Measurements from ENCODE around the gene INIP.
"Not testable (repeated sequence)": the region's sequence is repeated elsewhere in the genome, so short reads cannot be mapped to it uniquely, and the experiment has no call there.

The INIP gene

DNA sequence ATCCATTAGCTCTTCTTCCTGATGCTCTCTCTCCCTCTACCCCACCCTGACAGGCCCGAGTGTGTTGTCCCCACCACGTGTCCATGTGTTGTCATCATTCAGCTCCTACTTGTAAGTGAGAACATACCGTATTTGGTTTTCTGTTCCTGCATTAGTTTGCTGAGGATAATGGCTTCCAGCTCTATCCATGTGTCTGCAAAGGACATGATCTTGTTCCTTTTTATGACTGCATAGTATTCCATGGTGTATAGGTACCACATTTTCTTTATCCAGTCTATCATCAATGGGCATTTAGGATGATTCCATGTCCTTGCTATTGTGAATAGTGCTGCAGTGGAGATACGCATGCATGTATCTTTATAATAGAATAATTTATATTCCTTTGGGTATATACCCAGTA, 44.7 kb downstream of the INIP start:
- DNase-seq (ENCODE audit: low read depth in 2 of 2) = not testable (repeated sequence)

DNA sequence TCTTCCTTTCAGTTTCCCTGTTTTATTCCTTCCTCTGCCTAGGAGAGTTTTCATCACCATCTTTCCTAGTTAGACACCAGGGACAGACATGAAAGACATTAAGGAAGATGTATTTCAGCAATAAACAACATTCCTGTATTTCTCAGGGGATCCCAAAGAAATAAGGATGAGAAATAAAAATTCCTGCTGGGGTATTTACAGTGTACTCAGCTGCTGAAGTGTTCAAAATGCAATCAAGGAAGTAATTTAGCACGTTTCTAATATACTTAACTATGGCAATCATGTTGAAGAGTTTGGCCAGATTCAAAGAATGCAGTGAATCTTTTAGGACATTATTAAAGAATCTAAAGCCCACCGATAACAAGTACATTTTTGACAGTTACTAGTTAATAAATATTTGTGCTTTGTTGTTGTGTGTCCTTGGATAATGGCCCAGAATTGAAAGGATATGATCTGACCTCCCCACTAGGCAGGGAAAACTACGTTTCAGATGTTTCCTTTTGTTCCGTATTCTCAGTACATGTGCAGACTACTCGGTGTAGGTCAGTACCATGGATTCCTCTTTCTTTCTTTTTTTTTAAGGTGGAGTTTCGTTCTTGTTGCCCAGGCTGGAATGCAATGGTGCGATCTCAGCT, 46.8 kb downstream of the INIP start:
- no peak for DNase-seq (ENCODE audit: low read depth in 2 of 2)

DNA sequence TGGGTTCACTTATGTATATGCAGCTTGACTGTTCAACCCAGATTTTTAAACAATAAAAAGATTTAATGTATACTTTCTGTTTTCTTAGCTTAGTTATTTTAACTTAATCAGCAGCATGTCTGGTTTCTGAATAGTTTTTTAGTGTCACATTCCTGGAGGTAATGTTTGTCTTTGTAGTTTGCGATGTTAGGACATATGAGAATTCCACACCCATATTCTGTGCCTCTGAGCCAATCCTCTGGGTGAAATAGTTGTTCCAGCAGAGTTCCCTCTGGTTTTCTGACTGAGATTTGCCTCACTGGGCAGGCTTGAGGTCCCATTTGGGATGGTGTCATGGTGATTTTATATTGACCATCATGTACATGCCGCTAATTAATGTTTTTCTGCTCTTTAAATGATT, 48.6 kb downstream of the INIP start:
- DNase-seq (ENCODE audit: low read depth in 2 of 2) = no peak

DNA sequence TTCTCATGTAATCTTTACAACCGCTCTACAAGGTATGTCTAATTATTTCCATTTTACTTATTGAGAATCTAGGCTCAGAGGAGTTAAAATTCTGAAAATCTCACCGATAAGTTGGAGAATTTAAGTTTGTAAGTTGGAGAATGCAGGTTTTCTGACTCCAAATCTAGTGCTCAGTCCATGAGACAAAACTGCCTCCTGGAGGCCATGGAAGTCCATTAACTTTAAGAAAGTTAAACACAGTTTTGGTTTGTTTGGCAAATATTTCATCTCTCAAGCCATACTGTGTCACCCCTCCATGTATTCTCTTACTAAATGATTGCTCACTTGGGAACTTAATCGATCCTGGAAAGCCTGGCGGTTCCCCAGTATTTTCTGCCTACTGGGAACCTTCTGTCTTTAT, 52.6 kb downstream of the INIP start:
- no peak for DNase-seq (ENCODE audit: low read depth in 2 of 2)

DNA sequence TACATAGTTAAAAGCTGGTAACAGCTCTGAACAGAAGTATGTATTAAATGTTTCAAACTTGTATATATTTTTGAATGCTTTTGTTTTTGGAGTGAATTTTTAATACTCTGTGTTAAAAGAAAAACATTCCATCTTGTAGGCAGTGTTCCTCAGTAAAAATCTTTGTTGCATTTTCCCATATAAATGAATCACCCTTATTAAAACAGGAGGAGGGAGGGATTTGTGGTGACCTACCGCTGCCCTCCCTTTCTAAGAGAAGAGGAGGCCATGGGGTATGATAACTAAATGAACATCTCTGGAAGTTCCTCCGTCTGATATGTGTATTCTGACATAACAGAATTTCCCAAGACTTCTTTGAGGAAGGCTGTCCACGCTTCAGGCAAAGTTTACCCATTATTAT, 53.4 kb downstream of the INIP start:
- no peak for DNase-seq (ENCODE audit: low read depth in 2 of 2)

DNA sequence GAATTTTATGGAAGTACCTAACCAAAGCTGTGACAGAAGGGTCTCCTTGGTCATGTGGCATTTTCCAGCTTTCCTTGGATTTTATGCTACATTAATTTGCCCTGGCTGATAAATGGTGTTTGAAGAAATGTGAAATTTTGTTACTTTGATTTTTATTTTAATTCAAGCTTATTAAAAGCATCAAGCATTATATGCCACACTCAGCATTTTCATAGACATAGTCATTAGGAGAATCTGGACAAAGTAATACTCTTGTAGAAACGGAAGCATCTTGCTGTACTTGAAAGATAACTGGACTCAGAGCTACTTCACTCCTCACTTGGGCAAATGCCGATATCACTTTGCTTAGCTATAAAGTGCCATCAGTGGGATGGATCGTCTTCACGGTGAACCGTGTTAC, 54.2 kb downstream of the INIP start:
- DNase-seq (ENCODE audit: low read depth in 2 of 2) = no peak

DNA sequence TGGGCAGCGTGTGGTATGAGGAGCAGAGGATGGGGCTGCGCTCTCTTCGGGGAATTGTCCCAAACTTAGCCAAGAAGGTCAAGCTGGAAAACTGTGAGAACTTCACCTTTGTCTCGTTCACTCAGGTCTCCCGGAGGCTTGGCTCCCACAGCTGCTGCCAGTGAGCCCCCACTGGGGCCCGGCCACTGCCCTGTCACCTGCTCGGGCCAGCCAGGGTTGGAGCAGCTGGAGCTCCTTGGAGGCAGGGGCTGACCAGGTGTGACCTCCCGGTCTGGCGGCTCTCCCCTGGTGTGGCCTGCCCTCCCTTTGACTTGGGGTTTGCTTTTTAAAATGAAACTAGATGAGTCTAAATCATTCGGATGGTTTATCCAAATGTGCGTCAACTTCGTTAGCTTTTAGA, 58.0 kb downstream of the INIP start:
- DNase-seq (ENCODE audit: low read depth in 2 of 2) = no peak

DNA sequence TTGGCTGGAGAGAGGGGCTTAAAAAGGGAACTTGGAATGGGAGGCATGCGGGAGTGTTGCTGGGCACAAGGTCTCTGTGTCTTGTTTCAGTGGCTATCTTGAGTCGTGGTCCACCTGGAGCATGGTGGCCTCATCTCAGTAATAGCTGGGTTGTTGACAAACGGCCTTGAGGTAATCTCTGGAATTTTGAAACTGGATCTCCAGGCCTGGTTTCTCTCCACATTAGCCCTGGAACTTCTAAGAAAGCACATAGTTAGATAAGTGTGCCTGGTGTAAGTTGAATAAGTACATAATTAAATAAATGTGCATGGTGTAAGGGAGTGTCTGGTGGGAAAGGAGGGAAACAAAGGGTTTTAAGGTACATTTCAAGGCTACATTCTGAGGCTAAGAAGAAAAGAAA, 62.2 kb downstream of the INIP start:
- DNase-seq (ENCODE audit: low read depth in 2 of 2) = no peak

DNA sequence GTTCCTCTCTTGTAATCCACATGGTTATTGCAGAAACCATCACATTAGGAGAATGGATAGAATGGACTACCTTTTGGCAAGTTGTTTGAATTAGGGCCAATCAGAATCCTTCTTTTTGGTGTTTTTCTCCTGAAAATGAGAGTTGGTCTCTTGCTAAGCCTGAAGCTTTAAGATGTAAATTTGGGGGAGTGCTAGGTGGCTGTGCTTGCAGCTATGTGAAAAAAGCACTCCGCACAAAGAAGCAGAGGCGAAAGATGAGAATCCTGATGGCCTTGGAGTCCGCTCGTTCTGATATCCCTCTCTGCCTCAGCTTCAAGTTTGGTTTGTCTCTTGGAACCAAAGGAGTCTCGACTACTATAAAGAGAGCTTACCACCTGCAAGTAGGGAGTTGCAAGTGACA, 63.6 kb downstream of the INIP start:
- DNase-seq (ENCODE audit: low read depth in 2 of 2) = no peak

DNA sequence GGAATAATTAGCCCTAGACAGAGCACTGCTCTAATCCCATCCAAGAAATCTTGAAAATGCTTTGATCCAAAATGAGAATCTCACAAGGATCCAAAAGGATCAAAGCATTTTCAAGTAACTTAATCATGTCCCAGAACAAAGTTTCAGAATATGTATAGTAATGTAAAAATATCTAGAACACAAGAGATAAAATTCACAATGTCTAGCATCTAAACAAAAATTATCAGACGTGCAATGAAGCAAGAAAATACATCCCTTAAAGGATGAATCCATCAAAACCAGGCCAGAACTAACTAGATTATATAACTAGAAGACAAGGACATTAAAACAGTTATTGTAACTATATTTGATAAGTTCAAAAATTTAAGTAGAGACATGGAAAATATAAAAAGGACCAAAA, 69.3 kb downstream of the INIP start:
- no peak for DNase-seq (ENCODE audit: low read depth in 2 of 2)

DNA sequence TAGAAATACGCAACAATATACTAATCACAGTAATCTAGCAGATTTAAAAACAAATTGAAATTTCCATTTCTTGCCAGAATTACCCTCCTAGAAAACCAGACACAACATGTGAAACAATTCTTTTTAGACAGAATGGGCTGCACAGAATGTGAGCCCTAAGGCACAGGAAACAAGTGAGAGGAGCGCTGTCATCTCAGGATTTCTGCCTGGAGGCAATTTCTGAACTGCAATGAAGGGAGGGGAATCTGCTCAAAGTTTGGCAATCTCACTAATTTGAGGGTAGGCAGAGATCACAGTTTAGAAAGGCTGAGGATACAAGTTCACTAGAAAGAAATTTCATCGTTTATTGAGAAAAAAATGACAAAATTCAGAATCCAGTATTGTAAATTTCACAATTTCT, 70.3 kb downstream of the INIP start:
- no peak for DNase-seq (ENCODE audit: low read depth in 2 of 2)

DNA sequence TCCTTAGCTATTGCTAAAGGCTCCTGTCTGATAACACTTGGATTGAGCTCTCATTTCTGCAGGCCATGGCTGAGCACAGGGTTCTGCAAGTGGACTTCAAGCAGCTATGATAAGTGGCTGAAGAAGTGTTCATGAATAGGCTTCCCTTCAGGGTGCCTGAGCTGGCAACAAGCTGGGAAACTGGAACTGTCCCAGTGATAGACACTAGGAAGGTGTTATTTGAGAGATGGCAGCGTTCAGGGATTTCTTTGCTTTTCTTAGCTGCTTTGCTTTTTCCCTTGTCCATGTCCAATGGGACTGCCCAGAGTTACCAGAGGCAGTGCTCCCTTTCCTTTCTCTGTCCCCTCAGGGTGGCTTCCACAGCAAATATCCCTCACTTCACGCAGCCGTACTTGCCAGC, 75.8 kb downstream of the INIP start:
- DNase-seq (ENCODE audit: low read depth in 2 of 2) = no peak

DNA sequence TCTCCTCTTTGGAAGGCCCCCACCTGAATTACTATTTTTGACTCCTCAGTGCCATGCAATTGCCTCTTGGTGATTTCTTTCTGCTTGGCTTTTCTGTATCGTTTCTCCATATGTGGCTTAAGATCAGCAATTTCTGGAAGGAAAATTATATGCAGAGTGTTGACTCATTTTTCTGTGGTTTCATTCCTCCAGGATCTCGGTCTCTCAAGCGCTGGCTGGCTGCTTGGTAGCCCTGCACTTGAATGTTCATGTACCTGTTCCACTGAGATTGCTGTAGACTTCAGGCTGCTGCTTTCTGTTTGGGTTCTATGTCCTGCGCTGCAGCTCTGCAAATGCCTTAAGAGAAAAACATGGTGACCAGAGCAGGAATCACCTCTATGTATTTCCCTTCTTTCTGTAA, 77.6 kb downstream of the INIP start:
- no peak for DNase-seq (ENCODE audit: low read depth in 2 of 2)

Measured in stimulated activated CD8-positive, alpha-beta memory T cell treated with anti-CD3 and anti-CD28 coated beads, Interleukin-15, amount 100 ng/mL, for 48 hours (primary cell).